HG03354 (cell line): ENCODE results near the gene CEBPZ.
A peak's percentile ranks its signal among the peaks of the same experiment; 100 is the strongest.
"Not testable (repeated sequence)": the region's sequence is repeated elsewhere in the genome, so short reads cannot be mapped to it uniquely, and the experiment has no call there.

ENCODE experiments used
- ATAC-seq: cut with Tn5 transposase; IDR thresholded peaks from one replicate; pipeline ENCODE4 v1.9.1; 2021; ENCODE audit warnings: mild to moderate bottlenecking; ENCODE audit not compliant: unreplicated experiment, poor library complexity, severe bottlenecking

Gene CEBPZ

GRCh38 chr2:37231241-37232130, at the start of gene CEBPZ, which contains the start of gene NDUFAF7:
Gene CEBPZ (minus strand): TSS chr2:37231596. CDS start chr2:37231567, 29 bp downstream.
Gene NDUFAF7 (plus strand): TSS chr2:37231658. CDS start chr2:37231706, 48 bp downstream.
- ATAC-seq, result peak; percentile 91

- ATAC-seq, result no peak
These were observed 44.9 kb upstream of the CEBPZ start for GRCh38 chr2:37276291-37276690.

- ATAC-seq, result no peak
These were observed 43.1 kb upstream of the CEBPZ start for GRCh38 chr2:37274359-37274965.

GRCh38 chr2:37271376-37272067, 40.1 kb upstream of the CEBPZ start:
- no peak for ATAC-seq

- no peak for ATAC-seq
These were observed 36.7 kb upstream of the CEBPZ start for GRCh38 chr2:37268111-37268510.

- no peak for ATAC-seq
These were observed 36.3 kb upstream of the CEBPZ start for GRCh38 chr2:37267685-37268084.

- ATAC-seq, result no peak
These were observed 32.4 kb upstream of the CEBPZ start for GRCh38 chr2:37263839-37264238.

GRCh38 chr2:37262522-37262921, 31.1 kb upstream of the CEBPZ start:
- no peak for ATAC-seq

GRCh38 chr2:37250869-37251740, 19.7 kb upstream of the CEBPZ start:
- ATAC-seq, result no peak

- no peak for ATAC-seq
These were observed 14.8 kb upstream of the CEBPZ start for GRCh38 chr2:37246205-37246604.

GRCh38 chr2:37244755-37245154, 13.4 kb upstream of the CEBPZ start:
- no peak for ATAC-seq

GRCh38 chr2:37244017-37244416, 12.6 kb upstream of the CEBPZ start:
- ATAC-seq, result peak; percentile 85

GRCh38 chr2:37243435-37243834, 12.0 kb upstream of the CEBPZ start:
- ATAC-seq, result no peak

GRCh38 chr2:37232131-37232933, 936 bp upstream of the CEBPZ start:
- peak; percentile 14 for ATAC-seq

- no peak for ATAC-seq
These were observed 815 bp downstream of the CEBPZ start for GRCh38 chr2:37230581-37230980.

GRCh38 chr2:37228788-37229187, 2.6 kb downstream of the CEBPZ start:
- ATAC-seq, result no peak

GRCh38 chr2:37226863-37227262, 4.5 kb downstream of the CEBPZ start:
- no peak for ATAC-seq

- not testable (repeated sequence) for ATAC-seq
These were observed 6.3 kb downstream of the CEBPZ start for GRCh38 chr2:37225129-37225528.

GRCh38 chr2:37224063-37224462, 7.3 kb downstream of the CEBPZ start:
- ATAC-seq, result no peak
